Fibroblast of lung (primary cell): Measurements from ENCODE around the gene SLX1A. TPM values are rescaled to one million over a fixed set of nuclear protein-coding genes. Genes with fewer than 3 reads are reported as not detected.
"Not testable (repeated sequence)": the region's sequence is repeated elsewhere in the genome, so short reads cannot be mapped to it uniquely, and the experiment has no call there.

ENCODE experiments used
- DNase-seq, 2 donors: peaks; one replicate each; pipeline versions ENCODE4 v3.0.0 to v3.0.0-alpha.2; 2010; ENCODE audit warnings: low read depth in 2 of 2
- H2AFZ ChIP-seq: 2 replicates; pipeline ENCODE4 v1.5.1; 2012; ENCODE audit warnings: low read length, control low read depth, inconsistent platforms
- H3K27ac ChIP-seq: 2 replicates; pipeline ENCODE4 v1.5.1; 2011; ENCODE audit warnings: low read length, control low read depth; ENCODE audit not compliant: insufficient read depth
- H3K27me3 ChIP-seq: 2 replicates; pipeline ENCODE4 v1.5.1; 2011; ENCODE audit warnings: mild to moderate bottlenecking, low read length; ENCODE audit not compliant: control insufficient read depth, insufficient read depth
- H3K36me3 ChIP-seq: 2 replicates; pipeline ENCODE4 v1.5.1; 2011; ENCODE audit warnings: low read length; ENCODE audit not compliant: control insufficient read depth, insufficient read depth
- H3K4me1 ChIP-seq: 2 replicates; pipeline ENCODE4 v1.5.1; 2011; ENCODE audit warnings: low read length; ENCODE audit not compliant: control insufficient read depth, insufficient read depth; ENCODE audit errors: extremely low read depth
- H3K4me2 ChIP-seq: 2 replicates; pipeline ENCODE4 v1.5.1; 2011; ENCODE audit warnings: low read length, control low read depth; ENCODE audit not compliant: insufficient read depth; ENCODE audit errors: extremely low read depth
- H3K4me3 ChIP-seq, 4 experiments: fragments of 200-600 bp in 1 of 4; sonication (generic) in 1 of 4; replicated peaks in 1 of 4; 2 replicates each; pipeline ENCODE4 v1.5.1; 2011 to 2016; ENCODE audit warnings: low read length in 4 of 4, low read depth in 3 of 4, mild to moderate bottlenecking in 3 of 4, control low read depth in 2 of 4, inconsistent platforms in 1 of 4, mixed read lengths in 1 of 4; ENCODE audit not compliant: insufficient read depth in 1 of 4; ENCODE audit errors: control extremely low read depth in 1 of 4
- H3K79me2 ChIP-seq: 2 replicates; pipeline ENCODE4 v1.5.1; 2012; ENCODE audit warnings: mild to moderate bottlenecking, low read length, inconsistent platforms; ENCODE audit not compliant: control insufficient read depth, insufficient read depth
- H3K9ac ChIP-seq: 2 replicates; pipeline ENCODE4 v1.5.1; 2011; ENCODE audit warnings: mild to moderate bottlenecking, low read length, control low read depth; ENCODE audit not compliant: insufficient read depth
- H3K9me3 ChIP-seq: 2 replicates; pipeline ENCODE4 v1.5.1; 2012; ENCODE audit warnings: low read depth, low read length; ENCODE audit not compliant: control insufficient read depth, insufficient read depth
- H4K20me1 ChIP-seq: 2 replicates; pipeline ENCODE4 v1.5.1; 2011; ENCODE audit warnings: low read length; ENCODE audit not compliant: control insufficient read depth, insufficient read depth; ENCODE audit errors: extremely low read depth
- polyA plus RNA-seq, 2 donors: library from polyadenylated mRNA; depleted of rRNA in 1 of 2; stranded (reverse) in 1 of 2; unstranded in 1 of 2; fragments of >200 nt; gene quantifications; 2 replicates each; pipeline ENCODE4 v1.2.1, GENCODE V29; 2011 to 2012; ENCODE audit warnings: missing spikeins in 1 of 2
- total RNA-seq: library from RNA; depleted of rRNA; stranded (reverse); fragments of >200 nt; gene quantifications from 2 replicates; pipeline ENCODE4 v1.2.1, GENCODE V29; 2014

Gene SLX1A
- total and polyA plus RNA-seq, 2 donors (not counting 1 experiment from before 2014, with no cell fraction given) = 3.9 to 19.2 TPM

DNA sequence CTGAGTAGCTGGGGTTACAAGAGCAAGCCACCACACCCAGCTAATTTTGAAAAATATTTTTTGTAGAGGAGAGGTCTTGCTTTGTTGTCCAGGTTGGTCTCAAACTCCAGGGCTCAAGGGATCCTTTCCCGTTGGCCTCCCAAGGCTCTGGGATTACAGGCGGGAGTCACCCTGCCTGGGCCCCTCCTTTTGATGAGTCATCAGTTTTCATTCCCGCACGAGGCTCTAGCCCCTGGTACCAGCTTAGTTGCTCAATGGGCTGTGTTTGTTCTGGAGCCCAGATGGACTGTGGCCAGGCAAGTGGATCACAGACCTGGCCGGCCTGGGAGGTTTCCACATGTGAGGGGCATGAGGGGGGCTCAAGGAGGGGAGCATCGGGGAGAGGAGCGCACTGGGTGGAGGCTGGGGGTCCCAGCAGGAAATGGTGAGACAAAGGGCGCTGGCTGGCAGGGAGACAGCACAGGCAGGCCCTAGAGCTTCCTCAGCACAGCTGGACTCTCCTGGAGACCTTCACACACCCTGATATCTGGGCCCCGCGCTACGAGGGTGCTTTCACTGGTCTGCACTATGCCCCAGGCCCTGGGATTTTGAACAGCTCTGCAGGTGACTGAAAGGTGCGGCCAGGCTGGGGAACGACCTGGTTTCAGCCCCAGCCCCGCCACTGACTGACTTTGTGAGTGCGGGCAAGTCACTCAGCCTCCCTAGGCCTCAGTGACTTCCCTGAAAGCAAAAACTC is 6.1 kb downstream of the SLX1A start:
- H3K36me3 ChIP-seq, H3K9ac ChIP-seq, H3K27ac ChIP-seq, H3K4me1 ChIP-seq, H3K9me3 ChIP-seq, DNase-seq, H4K20me1 ChIP-seq, H3K4me2 ChIP-seq, H3K79me2 ChIP-seq, H3K4me3 ChIP-seq, H2AFZ ChIP-seq, H3K27me3 ChIP-seq: not testable (repeated sequence)

DNA sequence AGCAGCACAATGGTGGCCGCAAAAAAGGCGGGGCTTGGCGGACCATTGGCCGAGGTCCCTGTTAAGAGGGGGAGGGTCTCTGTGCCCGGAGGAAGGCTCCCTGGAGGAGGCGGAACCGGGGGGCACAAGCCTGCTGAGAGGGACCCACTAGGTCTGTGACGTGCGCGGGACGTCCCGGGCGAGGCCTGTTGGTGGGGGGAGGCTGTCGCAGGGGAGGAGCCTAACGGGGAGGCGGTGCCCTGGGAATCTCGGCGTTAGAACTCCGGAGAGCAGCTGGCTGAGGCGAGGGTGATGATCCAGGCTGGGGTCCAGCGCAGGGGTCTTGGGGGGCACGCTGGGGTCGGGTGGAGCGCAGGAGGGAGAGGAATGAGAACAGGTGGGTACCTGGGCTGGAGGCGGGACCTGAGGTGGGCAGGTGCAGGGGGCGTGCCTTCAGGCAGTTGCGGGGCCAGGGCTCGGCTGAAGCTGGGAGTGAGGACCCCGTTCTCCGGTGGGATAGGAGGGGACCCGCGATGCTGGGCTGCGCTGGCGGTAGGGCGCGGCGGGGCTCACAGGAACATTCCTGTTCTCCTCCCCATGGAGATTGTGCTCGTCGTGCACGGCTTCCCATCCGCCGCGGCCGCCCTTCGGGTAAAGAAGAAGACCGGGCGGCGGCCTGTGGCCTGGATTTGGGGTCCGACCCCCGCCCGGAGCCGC is 12.0 kb downstream of the SLX1A start:
- Histone ChIP-seq H3K4me3 (peak overlapping the region in 3 of 4 experiments; percentile 21 to 55 (median 39)), H3K4me2 (peak overlapping the region; percentile 64)
- H3K36me3 ChIP-seq, H3K79me2 ChIP-seq, H3K27me3 ChIP-seq, H3K4me1 ChIP-seq, H2AFZ ChIP-seq, H4K20me1 ChIP-seq, DNase-seq, H3K27ac ChIP-seq, H3K9ac ChIP-seq, H3K9me3 ChIP-seq: not testable (repeated sequence)

DNA sequence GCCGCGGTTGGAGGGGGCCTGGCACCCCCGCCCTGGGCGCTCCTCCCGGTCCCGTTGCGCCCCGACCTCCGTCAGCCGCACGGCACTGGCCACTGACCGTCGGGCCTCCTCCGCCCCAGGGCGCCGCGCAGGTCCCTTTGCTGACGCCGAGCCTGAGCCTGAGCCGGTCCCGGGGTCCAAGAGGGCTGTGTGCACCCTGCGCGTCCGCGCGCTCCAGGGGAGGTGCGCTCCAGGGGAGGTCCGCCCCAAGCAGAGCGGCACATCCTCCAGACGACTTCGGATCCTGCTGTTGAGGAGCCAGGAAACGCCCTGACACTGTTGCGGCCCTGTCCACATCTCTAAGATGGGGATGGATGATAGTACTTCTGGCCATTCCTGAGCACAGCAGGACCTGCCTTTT is 12.6 kb downstream of the SLX1A start:
- peak overlapping the region in 1 of 4 experiments; percentile 55 for H3K4me3 ChIP-seq
- not testable (repeated sequence) for DNase-seq, H4K20me1 ChIP-seq, H3K9me3 ChIP-seq, H3K4me2 ChIP-seq, H2AFZ ChIP-seq, H3K27me3 ChIP-seq, H3K79me2 ChIP-seq, H3K4me1 ChIP-seq, H3K27ac ChIP-seq, H3K9ac ChIP-seq, H3K36me3 ChIP-seq

DNA sequence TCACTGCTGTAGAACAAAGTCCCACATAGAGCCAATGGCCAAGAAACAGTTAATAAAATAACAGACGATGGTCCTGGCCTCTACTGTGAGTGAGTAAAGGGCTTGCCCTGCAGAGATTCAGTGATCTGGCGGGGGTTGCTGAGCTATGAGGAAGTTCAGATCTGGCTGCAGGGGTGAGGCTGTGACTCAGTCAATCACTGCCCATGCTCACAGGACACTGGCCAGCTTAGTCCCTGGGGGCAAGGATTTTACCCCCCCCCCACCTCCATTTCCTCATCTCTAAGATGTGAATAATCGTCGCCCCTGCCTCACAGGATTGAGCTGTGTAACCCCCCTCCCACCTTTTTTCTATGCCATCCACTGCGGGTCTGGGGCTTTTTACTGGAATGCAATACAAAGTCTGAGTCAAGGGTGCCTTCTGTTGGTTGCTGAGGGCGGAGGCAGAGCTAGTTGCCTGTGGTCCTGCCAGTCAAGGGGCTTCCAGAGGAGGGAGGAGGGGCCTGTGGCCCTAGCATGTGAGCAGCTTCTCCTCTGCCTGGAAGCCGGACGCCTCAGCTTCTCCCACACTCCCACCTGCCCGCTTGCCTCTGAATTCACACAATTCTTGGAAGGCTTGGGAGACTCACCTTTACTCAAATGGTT is 13.5 kb downstream of the SLX1A start:
- H3K4me1 ChIP-seq, H4K20me1 ChIP-seq, H2AFZ ChIP-seq, DNase-seq, H3K79me2 ChIP-seq, H3K9me3 ChIP-seq, H3K4me3 ChIP-seq, H3K27me3 ChIP-seq, H3K27ac ChIP-seq, H3K4me2 ChIP-seq, H3K36me3 ChIP-seq, H3K9ac ChIP-seq: not testable (repeated sequence)

DNA sequence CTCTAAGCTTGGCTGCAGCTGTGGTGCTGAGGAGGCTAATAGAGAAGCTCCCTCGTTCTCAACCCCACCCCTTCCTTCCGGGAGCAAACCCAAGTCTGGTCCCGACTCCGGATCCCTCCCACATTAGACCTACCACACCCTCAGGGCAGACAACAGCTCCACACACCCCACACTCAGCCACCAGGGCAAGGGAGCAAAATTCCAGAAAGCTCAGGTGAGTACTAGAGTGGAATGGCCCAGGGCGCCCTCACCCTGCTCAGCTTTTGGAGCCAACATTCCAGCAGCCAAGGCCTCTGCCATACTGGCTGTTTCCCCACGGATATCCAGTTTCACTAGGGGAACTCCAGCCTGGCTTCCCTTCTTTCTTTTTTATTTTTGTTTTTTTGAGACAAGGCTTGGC is 15.4 kb downstream of the SLX1A start:
- not testable (repeated sequence) for H3K27ac ChIP-seq, H3K9ac ChIP-seq, H3K9me3 ChIP-seq, H3K36me3 ChIP-seq, H3K27me3 ChIP-seq, H2AFZ ChIP-seq, DNase-seq, H3K79me2 ChIP-seq, H3K4me1 ChIP-seq, H4K20me1 ChIP-seq, H3K4me2 ChIP-seq, H3K4me3 ChIP-seq

DNA sequence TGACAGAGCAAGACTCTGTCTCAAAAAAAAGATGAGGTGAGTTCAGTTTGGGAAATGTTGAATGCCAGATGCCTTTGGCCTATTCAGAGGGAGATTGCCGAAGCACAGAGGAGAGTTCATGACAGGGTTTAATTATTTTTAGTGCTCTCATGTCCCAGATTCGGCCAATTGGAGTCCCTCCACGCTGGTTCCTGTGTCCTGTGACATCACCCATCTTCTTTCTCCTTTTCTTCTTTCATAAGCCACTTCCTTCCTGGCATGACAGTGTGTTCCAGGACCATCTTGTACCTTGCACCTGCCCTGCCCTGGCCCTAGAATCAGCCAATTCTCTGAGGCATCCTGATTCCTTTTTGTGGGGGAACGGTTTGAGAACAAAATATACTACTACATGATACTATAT is 17.7 kb downstream of the SLX1A start:
- not testable (repeated sequence) for H3K4me1 ChIP-seq, H3K36me3 ChIP-seq, DNase-seq, H2AFZ ChIP-seq, H3K4me2 ChIP-seq, H3K79me2 ChIP-seq, H3K27ac ChIP-seq, H4K20me1 ChIP-seq, H3K27me3 ChIP-seq, H3K4me3 ChIP-seq, H3K9ac ChIP-seq, H3K9me3 ChIP-seq
